HG02642 (cell line): ENCODE data around the gene GLT8D2.

Experiments
- ATAC-seq: cut with Tn5 transposase; IDR thresholded peaks from one replicate; pipeline ENCODE4 v1.9.1; 2021; ENCODE audit warnings: mild to moderate bottlenecking; ENCODE audit not compliant: unreplicated experiment, poor library complexity

GLT8D2 gene

DNA sequence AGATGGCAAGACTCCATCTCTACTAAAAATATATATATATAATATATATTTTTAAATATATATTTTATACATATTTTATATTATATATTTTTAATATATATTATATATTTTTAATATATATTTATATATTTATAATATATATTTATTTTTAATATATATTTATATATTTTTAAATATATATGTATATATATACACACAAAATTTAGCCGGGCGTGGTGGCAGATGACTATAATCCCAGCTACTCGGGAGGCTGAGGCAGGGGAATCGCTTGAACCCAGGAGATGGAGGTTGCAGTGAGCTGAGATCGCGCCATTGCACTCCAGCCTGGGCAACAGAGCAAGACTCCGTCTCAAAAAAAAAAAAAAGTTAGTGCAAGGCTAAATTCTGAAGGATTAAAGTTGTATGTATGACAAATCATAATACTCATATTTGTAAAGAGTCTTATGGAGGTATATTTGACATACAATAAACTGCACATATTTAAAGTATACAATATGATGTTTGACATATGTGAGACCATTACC is 92.1 kb downstream of the GLT8D2 start:
- ATAC-seq = no peak

DNA sequence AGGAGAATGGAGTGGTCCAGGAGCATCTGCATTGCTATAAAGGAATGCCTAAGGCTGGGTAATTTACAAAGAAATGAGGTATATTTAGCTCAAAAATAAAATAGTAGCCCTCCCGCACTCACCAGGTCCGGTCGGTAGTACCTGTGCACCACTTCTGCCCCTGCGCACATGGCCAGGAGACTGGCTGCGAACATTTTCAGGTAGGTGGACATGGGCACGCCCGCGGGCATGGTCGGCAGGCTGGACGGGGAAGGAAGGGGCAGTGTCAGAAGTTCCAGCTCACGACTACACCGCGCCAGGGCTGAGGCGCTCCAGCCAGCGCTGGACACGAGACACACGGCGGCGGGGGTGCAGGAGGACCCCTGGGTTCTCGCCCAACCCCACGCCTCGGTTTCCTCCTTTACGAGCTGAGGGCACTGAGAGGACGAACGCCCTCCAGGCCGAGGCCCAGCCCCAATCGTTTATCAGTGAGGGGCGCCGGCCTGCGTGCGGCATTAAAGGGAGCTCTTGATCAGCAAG is 93.4 kb downstream of the GLT8D2 start:
- peak; percentile 39 for ATAC-seq

DNA sequence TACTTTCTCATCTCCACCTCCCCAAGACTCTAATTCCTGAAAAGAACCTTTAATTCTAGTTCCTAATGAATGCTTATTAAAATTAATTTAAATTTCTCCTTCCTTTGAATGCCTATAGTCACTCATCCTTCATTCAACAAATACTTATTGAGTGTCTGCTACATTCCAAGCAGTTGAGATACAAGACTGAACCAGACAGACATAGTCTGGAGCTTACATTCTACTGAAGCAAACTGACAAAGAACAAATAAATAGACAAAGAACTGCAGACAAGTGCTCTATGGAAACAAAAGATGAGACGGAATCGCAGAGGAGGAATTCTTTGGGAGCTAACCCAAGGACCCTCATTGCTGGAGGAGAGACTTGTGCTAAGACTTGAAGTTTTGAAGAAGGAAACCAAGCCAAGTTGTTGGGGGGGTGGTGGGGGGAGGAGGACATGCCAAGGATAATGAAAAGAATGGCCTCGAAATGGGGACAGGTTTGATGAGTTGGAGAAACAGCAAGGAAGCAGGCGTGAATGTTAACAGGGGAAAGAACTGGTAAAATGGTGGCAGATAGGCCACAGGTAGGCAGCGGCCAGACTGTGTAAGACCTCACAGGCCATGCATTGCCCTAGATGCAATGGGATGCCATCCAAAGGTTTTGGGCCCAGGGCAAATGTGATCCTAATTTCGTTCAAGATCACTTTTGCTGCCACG is 94.0 kb downstream of the GLT8D2 start:
- no peak for ATAC-seq

DNA sequence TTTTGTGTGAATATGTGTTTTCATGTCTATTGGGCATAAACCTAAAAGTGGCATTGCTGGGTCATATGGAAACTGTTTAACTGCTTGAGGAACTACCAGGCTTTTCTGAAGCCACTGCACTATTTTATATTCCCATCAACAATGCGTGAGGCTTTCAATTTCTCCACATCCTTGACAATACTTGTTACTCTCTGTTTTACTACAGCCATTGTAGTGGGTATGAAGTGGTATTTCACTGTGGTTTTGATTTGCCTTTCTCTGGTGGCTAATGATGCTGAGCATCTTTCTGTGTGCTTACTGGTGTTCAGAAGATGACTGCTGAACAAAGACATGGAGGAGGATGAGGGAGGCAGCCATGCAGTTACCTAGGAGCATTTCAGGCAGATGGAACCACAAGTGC is 97.5 kb downstream of the GLT8D2 start:
- no peak for ATAC-seq

DNA sequence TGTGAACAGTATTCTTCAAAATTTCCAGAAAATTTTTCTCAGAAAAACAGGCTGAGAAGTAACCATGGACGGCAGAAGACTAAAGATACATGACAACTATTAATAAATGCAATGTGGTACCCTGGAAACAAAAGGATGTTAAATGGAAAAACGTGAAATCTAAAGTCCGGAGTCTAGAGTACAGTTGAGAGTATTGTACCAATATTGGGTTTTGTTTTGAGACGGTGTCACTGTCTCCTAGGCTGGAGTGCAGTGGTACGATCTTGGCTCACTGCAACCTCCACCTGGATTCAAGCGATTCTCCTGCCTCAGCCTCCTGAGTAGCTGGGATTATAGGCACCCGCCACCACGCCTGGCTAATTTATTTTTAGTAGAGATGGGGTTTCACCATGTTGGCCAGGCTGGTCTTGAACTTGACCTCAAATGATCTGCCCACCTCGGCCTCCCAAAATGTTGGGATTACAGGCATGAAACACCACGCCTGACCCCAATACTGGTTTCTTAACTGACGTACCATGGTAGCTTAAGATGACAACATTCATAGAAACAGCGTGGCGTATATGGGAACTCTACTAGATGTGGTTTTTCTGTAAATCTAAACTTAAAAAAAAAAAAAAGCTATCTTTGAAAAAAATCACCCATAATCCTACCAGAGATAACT is 101.1 kb downstream of the GLT8D2 start:
- ATAC-seq = no peak

DNA sequence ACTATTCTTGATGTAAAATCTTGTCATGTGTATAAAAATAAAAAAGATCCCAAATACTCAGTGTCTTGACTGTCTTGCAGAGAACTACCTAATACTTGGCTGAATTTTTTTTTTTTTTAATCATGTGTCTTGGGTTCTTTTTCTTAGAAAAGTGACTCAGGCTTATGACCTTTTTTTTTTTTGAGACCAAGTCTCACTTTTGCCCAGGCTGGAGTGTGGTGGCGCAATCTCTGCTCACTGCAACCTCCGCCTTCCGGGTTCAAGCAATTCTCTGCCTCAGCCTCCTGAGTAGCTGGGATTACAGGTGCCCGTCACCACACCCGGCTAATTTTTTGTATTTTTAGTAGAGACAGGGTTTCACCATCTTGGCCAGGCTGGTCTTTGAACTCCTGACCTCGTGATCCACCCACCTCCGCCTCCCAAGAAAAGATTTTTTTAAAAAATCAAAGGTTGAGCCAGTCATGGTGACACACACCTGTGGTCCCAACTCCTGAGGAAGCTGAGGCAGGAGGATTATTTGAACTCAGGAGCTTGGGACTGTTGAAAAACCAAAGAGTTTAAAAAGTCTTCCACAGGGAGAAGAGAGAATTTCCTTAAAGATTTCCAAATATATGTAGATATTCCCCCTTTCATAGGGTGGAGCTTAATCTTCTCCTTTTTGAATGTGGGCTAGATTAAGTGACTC is 102.0 kb downstream of the GLT8D2 start:
- ATAC-seq = no peak

DNA sequence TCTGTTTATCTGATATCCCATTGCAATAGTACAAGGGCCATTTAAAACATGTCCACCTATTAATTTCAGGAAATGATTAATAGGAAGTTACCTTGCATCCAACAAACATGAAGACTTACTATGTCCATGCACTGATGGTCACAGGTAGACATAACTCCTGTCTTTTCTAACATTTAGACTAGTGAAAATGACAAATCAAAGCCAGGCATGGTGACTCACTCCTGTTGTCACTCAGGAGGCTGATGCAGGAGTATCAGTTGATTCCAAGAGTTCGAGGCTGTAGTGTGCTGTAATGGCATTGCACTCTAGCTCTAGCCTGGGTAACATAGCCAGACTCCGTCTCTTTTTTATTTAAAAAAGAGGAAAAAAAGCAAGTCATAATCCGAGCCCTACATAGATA is 105.0 kb downstream of the GLT8D2 start:
- no peak for ATAC-seq
